Measurements from ENCODE around the gene PACRG.

PACRG gene

DNA sequence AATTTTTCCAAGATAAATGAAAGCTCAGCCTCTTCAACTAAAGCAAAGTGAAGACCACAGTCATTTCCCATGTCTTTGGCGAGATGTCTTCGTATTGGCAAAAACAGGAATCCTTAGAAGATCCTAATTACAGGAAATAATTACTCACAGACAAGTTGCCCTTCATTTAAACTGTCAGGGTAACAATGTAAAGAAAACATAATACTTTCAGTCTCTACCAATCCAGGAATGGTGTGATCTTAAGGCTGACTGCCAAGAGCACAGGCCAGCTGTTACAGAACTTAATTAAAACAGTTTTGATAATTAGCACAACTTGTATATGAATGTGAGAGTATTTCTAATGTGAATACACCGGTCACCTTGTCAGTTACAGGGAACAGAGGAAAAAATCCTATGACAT, 292.2 kb downstream of the PACRG start:
- H3K36me3 ChIP-seq (ENCODE audit: insufficient read depth): no peaks in the 10 kb centered on the region
- H3K4me1 ChIP-seq (ENCODE audit: low read depth, poor library complexity, severe bottlenecking): no peaks in the 10 kb centered on the region
- no peaks in the 10 kb centered on the region for H3K79me2 ChIP-seq (ENCODE audit: insufficient read depth, low read depth)
- H3K4me3 ChIP-seq (IDR thresholded peaks at IDR 0.05; ENCODE audit: insufficient read depth, low read depth, low read length): no peak overlapping the region
- no peak overlapping the region for H3K9ac ChIP-seq
- H3K27ac ChIP-seq: no peak overlapping the region
- H2AFZ ChIP-seq (ENCODE audit: low read depth): no peak overlapping the region
- H3K27me3 ChIP-seq (ENCODE audit: insufficient read depth, low read depth): no peaks in the 10 kb centered on the region
- TF ChIP-seq CTCF (conservative IDR thresholded peaks at IDR 0.05; ENCODE audit: low read depth, low read length): no peak
- no peak overlapping the region for H3K4me2 ChIP-seq
- no peaks in the 10 kb centered on the region for H4K20me1 ChIP-seq (ENCODE audit: insufficient read depth)

- Histone ChIP-seq H3K27ac (no peak overlapping the region), H3K27me3 (ENCODE audit: insufficient read depth, low read depth) (no peaks in the 10 kb centered on the region), H3K4me2 (no peak overlapping the region), H3K4me1 (ENCODE audit: low read depth, poor library complexity, severe bottlenecking) (no peaks in the 10 kb centered on the region), H3K9ac (no peak overlapping the region), H3K79me2 (ENCODE audit: insufficient read depth, low read depth) (no peaks in the 10 kb centered on the region), H3K4me3 (IDR thresholded peaks at IDR 0.05; ENCODE audit: insufficient read depth, low read depth, low read length) (no peak overlapping the region), H4K20me1 (ENCODE audit: insufficient read depth) (no peaks in the 10 kb centered on the region), H2AFZ (ENCODE audit: low read depth) (no peak overlapping the region), H3K36me3 (ENCODE audit: insufficient read depth) (no peaks in the 10 kb centered on the region)
- no peak for TF ChIP-seq CTCF (conservative IDR thresholded peaks at IDR 0.05; ENCODE audit: low read depth, low read length)
Observed at GRCh38 chr6:163021054-163021453, 293.3 kb downstream of the PACRG start.

GRCh38 chr6:163023700-163024099, 295.9 kb downstream of the PACRG start:
- H3K79me2 ChIP-seq (ENCODE audit: insufficient read depth, low read depth): no peaks in the 10 kb centered on the region
- H3K9ac ChIP-seq: no peak overlapping the region
- no peak overlapping the region for H3K27ac ChIP-seq
- H3K36me3 ChIP-seq (ENCODE audit: insufficient read depth): no peaks in the 10 kb centered on the region
- no peak overlapping the region for H3K4me3 ChIP-seq (IDR thresholded peaks at IDR 0.05; ENCODE audit: insufficient read depth, low read depth, low read length)
- H3K27me3 ChIP-seq (ENCODE audit: insufficient read depth, low read depth): no peaks in the 10 kb centered on the region
- no peak overlapping the region for H3K4me2 ChIP-seq
- no peak for TF ChIP-seq CTCF (conservative IDR thresholded peaks at IDR 0.05; ENCODE audit: low read depth, low read length)
- H2AFZ ChIP-seq (ENCODE audit: low read depth): no peak overlapping the region
- no peaks in the 10 kb centered on the region for H4K20me1 ChIP-seq (ENCODE audit: insufficient read depth)
- H3K4me1 ChIP-seq (ENCODE audit: low read depth, poor library complexity, severe bottlenecking): no peaks in the 10 kb centered on the region

GRCh38 chr6:163026893-163027292, 299.1 kb downstream of the PACRG start:
- Histone ChIP-seq H3K9ac (no peak overlapping the region), H3K27me3 (ENCODE audit: insufficient read depth, low read depth) (no peaks in the 10 kb centered on the region), H3K27ac (no peak overlapping the region), H3K36me3 (ENCODE audit: insufficient read depth) (no peaks in the 10 kb centered on the region), H4K20me1 (ENCODE audit: insufficient read depth) (no peaks in the 10 kb centered on the region), H2AFZ (ENCODE audit: low read depth) (no peak overlapping the region), H3K4me3 (IDR thresholded peaks at IDR 0.05; ENCODE audit: insufficient read depth, low read depth, low read length) (no peak overlapping the region), H3K4me2 (no peak overlapping the region), H3K79me2 (ENCODE audit: insufficient read depth, low read depth) (no peaks in the 10 kb centered on the region), H3K4me1 (ENCODE audit: low read depth, poor library complexity, severe bottlenecking) (no peaks in the 10 kb centered on the region)
- no peak for TF ChIP-seq CTCF (conservative IDR thresholded peaks at IDR 0.05; ENCODE audit: low read depth, low read length)

- no peak overlapping the region for H2AFZ ChIP-seq (ENCODE audit: low read depth)
- no peak for TF ChIP-seq CTCF (conservative IDR thresholded peaks at IDR 0.05; ENCODE audit: low read depth, low read length)
- no peaks in the 10 kb centered on the region for H3K79me2 ChIP-seq (ENCODE audit: insufficient read depth, low read depth)
- no peaks in the 10 kb centered on the region for H4K20me1 ChIP-seq (ENCODE audit: insufficient read depth)
- no peaks in the 10 kb centered on the region for H3K27me3 ChIP-seq (ENCODE audit: insufficient read depth, low read depth)
- H3K27ac ChIP-seq: no peak overlapping the region
- no peak overlapping the region for H3K4me3 ChIP-seq (IDR thresholded peaks at IDR 0.05; ENCODE audit: insufficient read depth, low read depth, low read length)
- no peak overlapping the region for H3K9ac ChIP-seq
- H3K36me3 ChIP-seq (ENCODE audit: insufficient read depth): no peaks in the 10 kb centered on the region
- no peaks in the 10 kb centered on the region for H3K4me1 ChIP-seq (ENCODE audit: low read depth, poor library complexity, severe bottlenecking)
- no peak overlapping the region for H3K4me2 ChIP-seq
Observed at GRCh38 chr6:163030980-163031379, 303.2 kb downstream of the PACRG start.
